Coronary artery (tissue), 2 donors: ENCODE data around the gene BZW1.

ENCODE experiments used
- DNase-seq: peaks from one replicate; pipeline ENCODE4 v3.0.0-alpha.2; 2017; ENCODE audit warnings: low spot score
- H3K27ac ChIP-seq, 2 donors: fragments of 200-600 bp; sonication (generic); one replicate each; pipeline ENCODE4 v1.5.1; 2016 to 2019
- H3K4me3 ChIP-seq: fragments of 200-600 bp; sonication (generic); 2 replicates; pipeline ENCODE4 v1.5.1; 2016; ENCODE audit warnings: mild to moderate bottlenecking, moderate library complexity
- TF ChIP-seq, protein P1 (sequence below): fragments of 200-600 bp; sonication (generic); IDR thresholded peaks from one replicate; pipeline ENCODE4 v1.5.1; 2019; ENCODE audit warnings: antibody characterized with exemption

BZW1 gene

DNA sequence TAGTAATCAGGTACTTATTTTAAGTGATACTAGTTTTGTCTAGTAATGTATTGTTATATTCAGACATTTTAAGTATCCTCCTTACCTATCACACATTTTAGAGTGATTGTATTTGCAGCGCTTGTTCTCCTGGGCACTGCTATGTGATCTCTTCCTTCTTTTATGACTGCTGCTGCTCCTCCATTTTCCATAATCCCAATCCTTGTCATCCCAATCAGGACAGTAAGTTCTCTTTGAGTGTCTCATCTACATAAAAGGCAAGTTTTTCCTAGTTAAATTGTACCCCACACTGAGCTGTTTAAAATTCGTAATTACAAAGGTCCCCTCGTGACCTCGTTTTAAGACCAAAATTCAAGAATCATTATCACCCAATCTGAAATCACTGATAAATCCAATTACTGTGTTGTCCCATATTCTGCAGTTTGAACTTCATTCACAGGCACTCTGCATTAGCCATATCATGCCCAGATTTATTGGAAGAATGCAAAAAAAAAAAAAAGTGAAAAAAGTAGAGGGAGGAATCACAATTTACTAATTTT is 50.0 kb downstream of the BZW1 start:
- peak overlapping the region; percentile 87 for H3K4me3 ChIP-seq
- TF ChIP-seq, protein P1, sequence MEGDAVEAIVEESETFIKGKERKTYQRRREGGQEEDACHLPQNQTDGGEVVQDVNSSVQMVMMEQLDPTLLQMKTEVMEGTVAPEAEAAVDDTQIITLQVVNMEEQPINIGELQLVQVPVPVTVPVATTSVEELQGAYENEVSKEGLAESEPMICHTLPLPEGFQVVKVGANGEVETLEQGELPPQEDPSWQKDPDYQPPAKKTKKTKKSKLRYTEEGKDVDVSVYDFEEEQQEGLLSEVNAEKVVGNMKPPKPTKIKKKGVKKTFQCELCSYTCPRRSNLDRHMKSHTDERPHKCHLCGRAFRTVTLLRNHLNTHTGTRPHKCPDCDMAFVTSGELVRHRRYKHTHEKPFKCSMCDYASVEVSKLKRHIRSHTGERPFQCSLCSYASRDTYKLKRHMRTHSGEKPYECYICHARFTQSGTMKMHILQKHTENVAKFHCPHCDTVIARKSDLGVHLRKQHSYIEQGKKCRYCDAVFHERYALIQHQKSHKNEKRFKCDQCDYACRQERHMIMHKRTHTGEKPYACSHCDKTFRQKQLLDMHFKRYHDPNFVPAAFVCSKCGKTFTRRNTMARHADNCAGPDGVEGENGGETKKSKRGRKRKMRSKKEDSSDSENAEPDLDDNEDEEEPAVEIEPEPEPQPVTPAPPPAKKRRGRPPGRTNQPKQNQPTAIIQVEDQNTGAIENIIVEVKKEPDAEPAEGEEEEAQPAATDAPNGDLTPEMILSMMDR = no peak
- DNase-seq = no peak
- peak overlapping the region; percentile 98 to 100 for H3K27ac ChIP-seq

DNA sequence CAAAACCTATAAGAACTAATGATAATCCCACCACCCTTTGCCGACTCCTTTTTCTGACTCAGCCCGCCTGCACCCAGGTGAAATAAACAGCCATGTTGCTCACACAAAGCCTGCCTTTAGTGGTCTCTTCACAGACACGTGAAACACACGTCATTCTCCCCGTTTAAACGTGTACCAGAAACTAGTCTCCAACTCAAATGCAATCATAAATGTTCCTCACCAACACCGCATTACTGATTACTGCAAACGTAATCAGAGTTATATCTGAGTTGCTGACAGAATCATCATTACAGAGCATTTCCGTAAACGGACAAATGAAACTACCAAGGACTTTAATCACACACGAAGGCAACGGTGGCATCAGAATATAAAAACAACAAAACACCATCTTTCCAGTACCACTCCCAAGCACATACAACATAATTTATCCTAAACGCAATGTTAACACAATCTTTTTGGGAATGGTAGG is 50.9 kb downstream of the BZW1 start:
- H3K4me3 ChIP-seq = peak overlapping the region; percentile 87
- DNase-seq = no peak
- TF ChIP-seq, protein P1 = no peak
- H3K27ac ChIP-seq = peak overlapping the region; percentile 98 to 100

DNA sequence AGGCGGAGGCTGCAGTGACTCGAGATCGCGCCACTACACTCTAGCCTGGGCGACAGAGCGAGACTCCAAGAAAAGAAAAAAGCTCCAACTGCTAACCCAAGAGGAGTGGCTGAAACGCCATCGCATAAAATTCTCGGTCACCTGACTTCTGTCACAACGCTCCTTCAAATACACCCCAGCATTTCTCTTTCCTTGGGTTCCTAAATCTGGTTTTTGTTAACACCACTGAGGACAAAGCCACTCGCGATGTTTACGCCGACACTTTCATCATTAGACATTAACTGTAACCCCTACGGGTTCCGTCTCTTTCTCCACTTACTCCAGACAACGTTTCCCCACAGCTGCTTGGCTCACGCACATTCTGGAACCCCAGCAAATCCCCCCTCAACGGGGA is 52.1 kb downstream of the BZW1 start:
- TF ChIP-seq, protein P1 = no peak
- H3K27ac ChIP-seq = peak overlapping the region; percentile 98 to 100
- DNase-seq = no peak

DNA sequence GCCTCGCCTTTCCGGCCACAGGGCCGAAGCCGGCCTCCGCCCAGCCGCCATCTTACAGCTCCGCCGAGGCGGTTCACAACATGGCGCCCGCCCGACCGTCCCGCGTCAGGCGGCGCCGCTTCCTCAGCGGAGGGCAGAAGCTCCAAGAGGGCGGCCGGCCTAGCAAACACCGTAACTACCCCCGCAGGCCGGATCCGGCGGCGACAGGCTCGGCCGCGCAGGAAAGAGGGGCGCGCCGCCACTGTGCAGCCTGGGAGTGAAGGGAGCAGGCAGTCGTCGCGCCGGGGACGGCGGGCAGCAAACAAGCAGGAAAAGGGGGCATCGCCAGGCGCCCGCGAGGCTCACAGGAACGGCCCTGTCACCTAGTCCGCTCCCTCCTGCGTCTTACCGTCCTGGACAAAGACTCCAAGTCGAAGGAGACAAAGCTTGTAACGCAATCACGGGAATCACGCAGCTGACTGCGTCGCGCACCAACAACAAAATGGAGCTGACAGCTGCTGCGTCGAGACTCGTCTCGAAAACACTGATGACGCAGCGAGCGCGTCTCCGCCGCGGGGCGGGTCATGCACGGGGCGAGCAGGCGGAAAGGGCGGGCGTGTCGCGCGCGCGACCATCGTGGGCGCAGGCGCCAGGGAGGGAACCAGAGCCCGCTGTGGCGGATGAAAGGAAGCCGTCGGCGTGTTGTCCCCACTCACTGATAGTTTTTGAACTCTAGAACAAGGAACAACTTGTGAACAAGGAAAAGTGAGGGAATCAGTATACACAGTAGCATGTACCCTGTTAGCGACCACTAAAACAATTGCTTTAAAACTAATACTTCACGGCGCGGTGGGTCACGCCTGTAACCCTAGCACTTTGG is 52.7 kb downstream of the BZW1 start, which contains the start of gene CLK1:
CLK1 (minus strand) TSS at position 483 of the 859 bp plus-strand sequence. CDS start 2,796 bp downstream, outside the sequence.
- peak; percentile 98 for DNase-seq
- Histone ChIP-seq H3K4me3 (peak within 1 kb of the TSS; percentile 87), H3K27ac (peak within 1 kb of the TSS; percentile 98 to 100)
- TF ChIP-seq, protein P1 = no peak

More for the DNA sequence above, 52.1 kb downstream of the BZW1 start:
- peak overlapping the region; percentile 87 for H3K4me3 ChIP-seq

DNA sequence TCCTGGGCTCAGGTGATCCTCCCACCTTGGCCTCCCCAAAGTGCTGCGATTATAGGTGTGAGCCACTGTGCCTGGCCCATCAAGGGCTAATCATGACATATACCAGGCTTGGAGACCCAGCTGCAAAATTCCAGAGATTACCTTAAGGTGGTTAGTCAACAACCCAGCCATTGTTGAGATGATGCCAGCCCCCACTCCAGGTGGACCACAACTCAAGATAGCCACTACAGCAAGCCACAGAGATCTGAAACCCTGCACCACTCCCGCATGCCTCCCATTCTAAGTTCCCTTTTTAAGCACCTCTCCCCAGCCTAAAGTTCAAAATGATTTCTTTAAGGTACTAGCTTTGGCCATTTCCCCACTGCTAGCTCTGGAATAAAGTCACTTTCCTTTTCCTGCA is 57.3 kb downstream of the BZW1 start:
- TF ChIP-seq, protein P1 = no peak
- no peak overlapping the region for H3K27ac ChIP-seq
- H3K4me3 ChIP-seq = no peak overlapping the region
- no peak for DNase-seq

DNA sequence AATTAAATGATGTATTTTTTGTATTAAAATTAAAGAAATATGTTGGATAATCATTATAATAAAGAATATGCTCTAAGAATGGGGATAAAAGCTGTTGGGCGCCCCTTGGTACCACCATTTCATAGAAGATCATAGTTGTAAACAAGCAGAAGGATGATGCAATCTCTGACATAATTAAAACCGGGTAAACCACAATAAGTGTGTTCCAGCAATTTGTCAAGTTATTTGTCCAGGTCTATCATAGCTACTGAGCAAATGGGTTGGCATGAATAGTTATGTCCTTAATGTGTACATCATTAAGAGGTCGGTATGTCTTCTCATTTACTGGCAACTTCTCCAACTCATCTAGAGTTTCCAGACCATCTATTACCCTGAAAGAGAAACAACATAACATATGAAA is 59.4 kb downstream of the BZW1 start:
- Histone ChIP-seq H3K4me3 (no peak overlapping the region), H3K27ac (no peak overlapping the region)
- TF ChIP-seq, protein P1 = no peak
- DNase-seq = no peak
